ENCODE measurements around the gene DDHD1. TPM values are rescaled to one million over a fixed set of nuclear protein-coding genes. Genes with fewer than 3 reads are reported as not detected.

DDHD1 gene
- total RNA-seq, 1 experiment from 2014 or later = 15.7 TPM

GRCh38 chr14:53023325-53023724 lies 129.8 kb downstream of the DDHD1 start:
- Histone ChIP-seq H3K4me2 (ENCODE audit: insufficient read depth, insufficient read length, low read length) (no peak overlapping the region), H4K91ac (ENCODE audit: insufficient read length, low read depth, low read length) (no peak overlapping the region), H2BK5ac (ENCODE audit: insufficient read length, low read length) (no peak overlapping the region), H3K9me3 (ENCODE audit: control insufficient read depth, low read depth, low read length) (no peaks in the 10 kb centered on the region), H3K14ac (ENCODE audit: insufficient read depth, low read length) (no peak overlapping the region), H3K23ac (ENCODE audit: insufficient read length, low read depth, low read length) (no peak overlapping the region), H2BK12ac (ENCODE audit: insufficient read length, low read depth, low read length) (no peak overlapping the region), H2BK120ac (ENCODE audit: low read depth, low read length, poor library complexity, severe bottlenecking) (no peak overlapping the region), H2BK20ac (ENCODE audit: low read depth, low read length, poor library complexity, severe bottlenecking) (no peak overlapping the region), H2AK5ac (ENCODE audit: insufficient read length, low read length) (no peak overlapping the region), H4K8ac (replicated peaks; ENCODE audit: insufficient read length, low read depth, low read length) (no peak overlapping the region), H2BK15ac (ENCODE audit: low read depth, low read length) (no peak overlapping the region), H3K23me2 (ENCODE audit: insufficient read length, low read depth, low read length, poor library complexity, severe bottlenecking) (no peaks in the 10 kb centered on the region), H2AFZ (ENCODE audit: low read length) (no peak overlapping the region), H4K5ac (ENCODE audit: insufficient read length, low read depth, low read length) (no peak overlapping the region), H3K9ac (ENCODE audit: extremely low read depth, insufficient read length, low read length) (no peak overlapping the region), H3K79me1 (ENCODE audit: insufficient read depth, low read depth, low read length, poor library complexity, severe bottlenecking) (no peaks in the 10 kb centered on the region), H3K18ac (ENCODE audit: insufficient read length, low read depth, low read length) (no peak overlapping the region), H3K79me2 (ENCODE audit: insufficient read depth, low read length) (no peaks in the 10 kb centered on the region), H4K20me1 (ENCODE audit: control insufficient read depth, insufficient read depth, insufficient read length) (no peaks in the 10 kb centered on the region), H3T11ph (ENCODE audit: low read length) (no peak overlapping the region), H3K27me3 (ENCODE audit: insufficient read depth, low read length) (no peaks in the 10 kb centered on the region), H3K4me1 (ENCODE audit: insufficient read depth, low read length) (peaks cover 7% of the 10 kb centered on the region; the same call in 1 of the 2 replicates), H3K56ac (ENCODE audit: insufficient read length, low read depth, low read length) (no peak overlapping the region), H3K4ac (ENCODE audit: low read depth, low read length) (no peak overlapping the region), H3K27ac (ENCODE audit: insufficient read length, low read depth, low read length) (no peak overlapping the region)
- H3K27ac Mint-ChIP-seq = no peak overlapping the region
- peaks cover 30 to 31% of the 10 kb centered on the region in 2 experiments for H3K4me1 Mint-ChIP-seq
- no CpG with 5 or more reads among the region's 3 CpGs for WGBS (ENCODE audit: extremely low coverage, insufficient read length, low lambda C conversion rate)
- H3K27me3 Mint-ChIP-seq (ENCODE audit: low read depth) = no peaks in the 10 kb centered on the region
- H3K9me3 Mint-ChIP-seq = peaks cover 0 to 4% of the 10 kb centered on the region in 2 experiments; a peak in 2 of 5 replicates
- H3K36me3 Mint-ChIP-seq (ENCODE audit: insufficient read depth in 1 of 3, low read depth in 3 of 3) = peaks cover 0 to 7% (median 0%) of the 10 kb centered on the region in 3 experiments; a peak in 3 of 7 replicates
- no peak overlapping the region for H3K4me3 Mint-ChIP-seq
- DNase-seq = no peak
- TF ChIP-seq, protein P1, sequence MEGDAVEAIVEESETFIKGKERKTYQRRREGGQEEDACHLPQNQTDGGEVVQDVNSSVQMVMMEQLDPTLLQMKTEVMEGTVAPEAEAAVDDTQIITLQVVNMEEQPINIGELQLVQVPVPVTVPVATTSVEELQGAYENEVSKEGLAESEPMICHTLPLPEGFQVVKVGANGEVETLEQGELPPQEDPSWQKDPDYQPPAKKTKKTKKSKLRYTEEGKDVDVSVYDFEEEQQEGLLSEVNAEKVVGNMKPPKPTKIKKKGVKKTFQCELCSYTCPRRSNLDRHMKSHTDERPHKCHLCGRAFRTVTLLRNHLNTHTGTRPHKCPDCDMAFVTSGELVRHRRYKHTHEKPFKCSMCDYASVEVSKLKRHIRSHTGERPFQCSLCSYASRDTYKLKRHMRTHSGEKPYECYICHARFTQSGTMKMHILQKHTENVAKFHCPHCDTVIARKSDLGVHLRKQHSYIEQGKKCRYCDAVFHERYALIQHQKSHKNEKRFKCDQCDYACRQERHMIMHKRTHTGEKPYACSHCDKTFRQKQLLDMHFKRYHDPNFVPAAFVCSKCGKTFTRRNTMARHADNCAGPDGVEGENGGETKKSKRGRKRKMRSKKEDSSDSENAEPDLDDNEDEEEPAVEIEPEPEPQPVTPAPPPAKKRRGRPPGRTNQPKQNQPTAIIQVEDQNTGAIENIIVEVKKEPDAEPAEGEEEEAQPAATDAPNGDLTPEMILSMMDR (conservative IDR thresholded peaks at IDR 0.05) = no peak
